DND-41 (cell line): ENCODE measurements around the gene KRT7.

Experiments
- CTCF ChIP-seq: IDR thresholded peaks from 2 replicates; pipeline ENCODE4 v1.5.1; 2012; ENCODE audit warnings: borderline replicate concordance, low read length, moderate library complexity, mild to moderate bottlenecking; ENCODE audit not compliant: poor library complexity, severe bottlenecking; ENCODE audit errors: extremely low read depth
- EZH2 ChIP-seq: IDR thresholded peaks from 3 replicates; pipeline ENCODE4 v1.6.1; 2012; ENCODE audit warnings: borderline replicate concordance, low read depth, mild to moderate bottlenecking, moderate library complexity, low read length, inconsistent platforms; ENCODE audit not compliant: severe bottlenecking

DNA sequence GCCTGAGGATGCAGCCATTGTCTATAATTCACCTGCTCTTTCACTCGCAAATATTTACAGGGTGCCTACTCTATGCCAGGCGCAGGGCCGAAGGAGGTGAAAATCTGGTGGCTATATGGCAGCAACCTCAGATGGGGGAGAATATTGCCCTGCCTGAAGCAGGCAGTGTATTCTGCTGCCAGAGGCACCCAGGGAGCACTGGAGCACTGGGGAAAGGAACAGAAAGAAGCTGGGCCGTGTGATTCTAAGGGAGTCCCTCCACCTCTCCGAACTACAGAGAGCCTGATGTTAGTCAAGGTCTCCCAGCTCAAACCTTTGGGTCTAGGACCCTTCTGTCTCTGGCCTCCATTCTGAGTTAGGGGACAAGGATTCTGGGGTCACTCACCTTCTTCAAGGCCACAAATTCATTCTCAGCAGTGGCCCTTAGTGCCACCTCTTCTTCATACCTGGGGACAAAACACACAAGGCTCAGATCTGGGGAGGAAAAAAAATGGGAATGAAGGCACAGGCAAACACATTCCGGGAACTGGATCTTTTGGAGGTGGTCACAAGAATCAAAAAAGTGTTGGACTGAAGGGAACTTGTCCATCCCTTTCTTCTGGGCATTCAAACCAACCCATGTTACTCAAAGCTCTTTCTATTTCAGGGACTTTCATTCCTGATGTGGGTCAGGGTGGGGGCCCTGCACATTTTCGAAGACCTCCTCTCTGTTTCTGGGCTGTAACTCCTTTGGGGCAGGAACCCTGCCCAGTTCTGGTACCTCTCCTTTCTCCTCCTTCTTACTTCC is 22.1 kb downstream of the KRT7 start:
- no peak for TF ChIP-seq EZH2
- no peak for TF ChIP-seq CTCF
